MCF 10A (cell line): ENCODE data around the gene ANTKMT. TPM values are rescaled to one million over a fixed set of nuclear protein-coding genes. Genes with fewer than 3 reads are reported as not detected.

Experiments
- BruUV-seq: library from RNA; stranded (reverse); fragments of 400-500 nt; replicated peaks from 2 replicates; lab custom pipeline; 2021; lab: Mats Ljungman, UMichigan
- CTCF ChIA-PET: fragments of 300-600 bp; sonication (Branson Sonifier 250); formaldehyde crosslinking; extraction: SDS; loops from one replicate; lab custom pipeline; 2021; ENCODE audit warnings: antibody characterized with exemption, inconsistent platforms; lab: Yijun Ruan, JAX
- POLR2A ChIA-PET: fragments of 300-600, 350-650 bp; sonication (Branson Sonifier 250); formaldehyde crosslinking; extraction: SDS; loops from one replicate; lab custom pipeline; 2020; ENCODE audit warnings: antibody characterized with exemption, inconsistent platforms; lab: Yijun Ruan, JAX
- DNase-seq: peaks from one replicate; pipeline ENCODE4 v3.0.0-alpha.2; 2018; ENCODE audit not compliant: unreplicated experiment
- H3K27ac Mint-ChIP-seq: one replicate; pipeline ENCODE4 v1.8.0; 2022; ENCODE audit warnings: mild to moderate bottlenecking, low read depth, mixed read lengths; ENCODE audit not compliant: unreplicated experiment
- H3K27me3 Mint-ChIP-seq: one replicate; pipeline ENCODE4 v1.8.0; 2022; ENCODE audit warnings: mixed read lengths; ENCODE audit not compliant: insufficient read depth, unreplicated experiment
- H3K36me3 Mint-ChIP-seq: one replicate; pipeline ENCODE4 v1.8.0; 2022; ENCODE audit warnings: mild to moderate bottlenecking, moderate library complexity, mixed read lengths; ENCODE audit not compliant: insufficient read depth, unreplicated experiment
- H3K4me1 Mint-ChIP-seq: one replicate; pipeline ENCODE4 v1.8.0; 2022; ENCODE audit warnings: mixed read lengths; ENCODE audit not compliant: insufficient read depth, unreplicated experiment
- H3K4me3 Mint-ChIP-seq: one replicate; pipeline ENCODE4 v1.8.0; 2022; ENCODE audit warnings: mild to moderate bottlenecking, moderate library complexity, mixed read lengths; ENCODE audit not compliant: unreplicated experiment
- H3K9me3 Mint-ChIP-seq: one replicate; pipeline ENCODE4 v1.8.0; 2022; ENCODE audit warnings: mixed read lengths; ENCODE audit not compliant: unreplicated experiment
- CTCF ChIP-seq: fragments of 200-600 bp; IDR thresholded peaks from one replicate; pipeline ENCODE4 v1.8.0; 2022; ENCODE audit warnings: antibody characterized with exemption, mild to moderate bottlenecking; ENCODE audit not compliant: unreplicated experiment
- intact Hi-C: fragments of 100-400 bp; cut with micrococcal nuclease; formaldehyde crosslinking; loops from 2 replicates; pipeline ENCODE4 v1.14.1; 2022
- total RNA-seq: library from RNA; stranded (reverse); gene quantifications from 2 replicates; pipeline ENCODE4 v1.2.3, GENCODE V29; 2022

Gene ANTKMT
- total RNA-seq, 1 experiment from 2014 or later = 54.7 TPM

DNA sequence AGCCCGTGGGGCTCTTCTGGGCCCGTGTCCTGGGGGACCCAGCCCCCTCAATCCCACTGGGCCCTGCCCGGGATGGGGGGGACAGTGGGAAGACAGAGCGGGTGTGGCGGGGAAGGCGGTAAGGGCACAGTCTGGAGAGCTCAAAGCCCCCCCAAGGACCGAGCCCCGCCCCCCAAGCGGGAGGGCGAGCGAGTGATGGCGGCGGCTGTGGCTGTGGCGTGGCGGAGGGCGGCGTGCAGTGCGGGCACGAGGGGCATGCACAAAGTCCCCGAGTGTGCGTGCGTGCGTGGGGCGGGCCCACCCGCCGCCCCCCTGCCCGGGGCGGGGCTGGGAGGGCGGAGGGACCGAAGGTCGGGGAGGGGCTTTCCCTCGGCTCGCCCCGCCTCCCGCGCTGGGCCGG, 27.2 kb upstream of the ANTKMT start:
- Mint-ChIP-seq H3K27ac (no peak overlapping the region), H3K4me3 (no peak overlapping the region), H3K4me1 (peaks cover 10% of the 10 kb centered on the region), H3K9me3 (no peaks in the 10 kb centered on the region), H3K27me3 (no peaks in the 10 kb centered on the region), H3K36me3 (peaks cover 90% of the 10 kb centered on the region)
- TF ChIP-seq CTCF = no peak
- CTCF ChIA-PET = no interaction called here
- no peak for DNase-seq
- BruUV-seq = no TSS peak
- POLR2A ChIA-PET = interaction anchor here (0.9 to 1.2 kb wide), 3 partner anchors 13 to 167 kb away, joined by 4 to 6 read pairs (median 5); partner anchors contain the start of genes ANTKMT, CAPN15 and STUB1
- intact Hi-C loops = no loop called here

- peaks cover 10% of the 10 kb centered on the region for H3K4me1 Mint-ChIP-seq
- TF ChIP-seq CTCF = no peak
- POLR2A ChIA-PET = interaction anchor here (0.9 to 2.0 kb wide), 5 partner anchors 8 to 167 kb away, joined by 4 to 11 read pairs (median 6); partner anchors contain the start of genes ANTKMT, CAPN15, JMJD8 and STUB1
- DNase-seq = no peak
- peaks cover 91% of the 10 kb centered on the region for H3K36me3 Mint-ChIP-seq
- BruUV-seq = no TSS peak
- no peak overlapping the region for H3K27ac Mint-ChIP-seq
- CTCF ChIA-PET = interaction anchor here (1.2 kb wide), 1 partner anchor 14 kb away, joined by 3 read pairs; no protein-coding TSS in a partner anchor
- intact Hi-C loops = no loop called here
- no peaks in the 10 kb centered on the region for H3K9me3 Mint-ChIP-seq
- H3K4me3 Mint-ChIP-seq = no peak overlapping the region
- no peaks in the 10 kb centered on the region for H3K27me3 Mint-ChIP-seq
Observed at GRCh38 chr16:694187-694862, 26.6 kb upstream of the ANTKMT start.

- H3K4me1 Mint-ChIP-seq = peaks cover 10% of the 10 kb centered on the region
- H3K27me3 Mint-ChIP-seq = no peaks in the 10 kb centered on the region
- intact Hi-C loops = no loop called here
- POLR2A ChIA-PET = interaction anchor here (0.6 to 2.0 kb wide), 10 partner anchors 9 to 31 kb away, joined by 3 to 25 read pairs (median 8); partner anchors contain the start of genes ANTKMT, CCDC78 and JMJD8
- no TSS peak for BruUV-seq
- CTCF ChIA-PET = interaction anchor here (0.7 to 1.2 kb wide), 4 partner anchors 8 to 38 kb away, joined by 3 to 4 read pairs (median 3); no protein-coding TSS in a partner anchor
- H3K27ac Mint-ChIP-seq = no peak overlapping the region
- DNase-seq = no peak
- no peak overlapping the region for H3K4me3 Mint-ChIP-seq
- no peaks in the 10 kb centered on the region for H3K9me3 Mint-ChIP-seq
- no peak for TF ChIP-seq CTCF
- peaks cover 91% of the 10 kb centered on the region for H3K36me3 Mint-ChIP-seq
Observed at GRCh38 chr16:694863-695354, 26.0 kb upstream of the ANTKMT start.

GRCh38 chr16:695355-696089, 25.4 kb upstream of the ANTKMT start:
- DNase-seq = peak; percentile 87
- intact Hi-C loops = no loop called here
- Mint-ChIP-seq H3K27ac (no peak overlapping the region), H3K27me3 (no peaks in the 10 kb centered on the region), H3K4me3 (peak overlapping the region; percentile 41), H3K36me3 (peaks cover 85% of the 10 kb centered on the region), H3K9me3 (no peaks in the 10 kb centered on the region), H3K4me1 (peaks cover 10% of the 10 kb centered on the region)
- ChIA-PET POLR2A (interaction anchor here (0.6 to 2.0 kb wide), 17 partner anchors 9 to 921 kb away, joined by 3 to 25 read pairs (median 5); partner anchors contain the start of genes ANTKMT, CCDC78, CHTF18 and JMJD8), CTCF (interaction anchor here (0.6 to 1.3 kb wide), 7 partner anchors 8 to 90 kb away, joined by 3 to 4 read pairs (median 3); no protein-coding TSS in a partner anchor)
- TF ChIP-seq CTCF = no peak
- BruUV-seq = no TSS peak
